Measurements from ENCODE around the gene NFKBIE.

GRCh38 chr6:44232676-44233566 lies 32.4 kb downstream of the NFKBIE start:
- TF ChIP-seq POLR2AphosphoS5 (IDR thresholded peaks at IDR 0.05): no peak
- no peak for TF ChIP-seq CTCF (IDR thresholded peaks at IDR 0.05)
- no peak for TF ChIP-seq POLR2A (IDR thresholded peaks at IDR 0.05)
- no peak for TF ChIP-seq EP300 (IDR thresholded peaks at IDR 0.05)
